T47D (cell line): Measurements from ENCODE around the gene CD200.
"Not testable (repeated sequence)": the region's sequence is repeated elsewhere in the genome, so short reads cannot be mapped to it uniquely, and the experiment has no call there.

Experiments
- DNase-seq, 2 experiments: peaks; one replicate each; pipeline versions ENCODE4 v3.0.0 to v3.0.0-alpha.2; 2011 to 2012; ENCODE audit warnings: low read depth in 1 of 2, low spot score in 1 of 2
- JUND ChIP-seq: IDR thresholded peaks from 2 replicates; pipeline ENCODE4 v1.6.1; 2012; ENCODE audit warnings: low read depth
- in situ Hi-C: cut with HindIII; loops from 2 replicates; pipeline ENCODE4 v1.10.0; 2016; ENCODE audit warnings: low sequenced_read_pairs, low pct_unique_long_range_greater_than_20kb

The CD200 gene

DNA sequence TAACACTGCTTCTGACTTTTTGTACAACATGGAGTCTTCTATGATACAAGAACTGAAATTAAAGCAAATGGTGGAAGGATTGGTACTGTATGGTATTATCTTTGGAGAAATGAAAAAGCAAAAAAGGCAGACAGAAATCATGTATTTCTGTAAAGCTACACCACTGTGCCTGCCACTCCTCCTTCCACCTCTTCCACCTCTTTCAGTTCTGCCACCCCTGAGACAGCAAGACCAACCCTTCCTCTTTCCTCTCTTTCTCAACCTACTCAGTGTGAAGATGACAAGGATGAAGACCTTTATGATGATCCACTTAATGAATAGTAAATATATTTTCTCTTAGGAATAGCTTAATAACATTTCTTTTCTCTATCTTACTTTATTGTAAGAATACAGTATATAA is 57.0 kb downstream of the CD200 start:
- no peak for TF ChIP-seq JUND
- no peak for DNase-seq
- in situ Hi-C loops, result no loop called here

DNA sequence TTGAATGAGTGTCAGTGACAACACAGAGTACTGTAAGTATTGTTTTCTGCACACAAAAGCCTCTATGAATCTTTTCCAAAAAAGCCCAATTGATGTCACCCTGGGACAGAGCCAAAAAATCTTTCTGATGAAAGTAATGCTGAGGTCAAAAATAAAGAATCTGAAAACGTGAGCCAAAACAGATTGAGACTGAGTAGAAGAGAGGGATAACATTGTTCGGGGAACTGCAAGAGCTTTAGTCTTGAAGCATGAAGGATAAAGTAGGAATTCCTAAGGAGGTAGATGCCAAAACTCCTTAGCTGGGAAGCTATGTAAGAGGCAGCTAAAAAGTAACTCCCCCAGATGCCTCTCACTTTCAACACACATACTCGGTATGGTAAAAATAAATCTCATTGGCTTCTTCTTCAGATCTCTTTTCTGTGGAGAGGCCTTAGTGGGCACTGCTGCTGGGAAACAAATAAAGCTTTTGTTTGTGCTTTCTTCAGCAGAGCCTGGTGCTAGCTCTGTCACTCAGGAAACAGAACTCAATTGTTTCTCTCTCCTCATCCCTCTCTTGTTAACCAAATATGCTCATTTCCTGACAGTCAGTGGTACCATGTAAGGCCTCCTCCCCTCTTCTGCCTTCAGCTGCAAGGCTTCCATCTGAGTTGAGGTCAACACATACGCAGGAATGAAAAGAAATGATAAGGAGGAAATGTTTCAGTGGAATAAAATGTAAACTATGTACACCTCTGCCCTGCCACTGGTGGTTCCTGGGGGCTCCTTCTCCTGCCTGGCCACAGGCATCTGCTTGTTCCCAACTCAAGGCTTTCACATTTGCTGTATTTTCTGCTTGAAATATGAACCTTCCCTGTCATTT is 58.1 kb downstream of the CD200 start:
- in situ Hi-C loops, result no loop called here
- no peak for TF ChIP-seq JUND
- no peak for DNase-seq

DNA sequence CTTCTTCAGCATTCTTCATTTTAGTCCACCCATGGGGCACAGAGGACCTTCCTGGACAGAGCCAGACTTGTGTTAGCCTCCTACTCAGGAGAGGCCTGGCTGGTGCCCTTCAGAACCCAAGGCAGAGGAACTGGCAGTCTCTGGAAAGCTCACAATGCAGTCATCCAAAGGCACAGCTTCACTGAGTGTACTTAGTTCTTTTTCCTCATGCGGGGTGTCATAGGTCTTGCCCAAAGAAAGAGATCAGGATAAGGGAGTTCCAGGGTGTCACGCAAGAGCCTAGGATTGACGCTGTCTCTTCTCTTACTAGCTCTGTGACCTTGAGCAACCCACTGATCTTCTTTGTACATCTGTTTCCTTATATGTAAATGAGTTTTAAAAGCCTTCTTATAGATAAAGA is 58.7 kb downstream of the CD200 start:
- DNase-seq, result no peak
- in situ Hi-C loops, result no loop called here
- TF ChIP-seq JUND, result no peak

DNA sequence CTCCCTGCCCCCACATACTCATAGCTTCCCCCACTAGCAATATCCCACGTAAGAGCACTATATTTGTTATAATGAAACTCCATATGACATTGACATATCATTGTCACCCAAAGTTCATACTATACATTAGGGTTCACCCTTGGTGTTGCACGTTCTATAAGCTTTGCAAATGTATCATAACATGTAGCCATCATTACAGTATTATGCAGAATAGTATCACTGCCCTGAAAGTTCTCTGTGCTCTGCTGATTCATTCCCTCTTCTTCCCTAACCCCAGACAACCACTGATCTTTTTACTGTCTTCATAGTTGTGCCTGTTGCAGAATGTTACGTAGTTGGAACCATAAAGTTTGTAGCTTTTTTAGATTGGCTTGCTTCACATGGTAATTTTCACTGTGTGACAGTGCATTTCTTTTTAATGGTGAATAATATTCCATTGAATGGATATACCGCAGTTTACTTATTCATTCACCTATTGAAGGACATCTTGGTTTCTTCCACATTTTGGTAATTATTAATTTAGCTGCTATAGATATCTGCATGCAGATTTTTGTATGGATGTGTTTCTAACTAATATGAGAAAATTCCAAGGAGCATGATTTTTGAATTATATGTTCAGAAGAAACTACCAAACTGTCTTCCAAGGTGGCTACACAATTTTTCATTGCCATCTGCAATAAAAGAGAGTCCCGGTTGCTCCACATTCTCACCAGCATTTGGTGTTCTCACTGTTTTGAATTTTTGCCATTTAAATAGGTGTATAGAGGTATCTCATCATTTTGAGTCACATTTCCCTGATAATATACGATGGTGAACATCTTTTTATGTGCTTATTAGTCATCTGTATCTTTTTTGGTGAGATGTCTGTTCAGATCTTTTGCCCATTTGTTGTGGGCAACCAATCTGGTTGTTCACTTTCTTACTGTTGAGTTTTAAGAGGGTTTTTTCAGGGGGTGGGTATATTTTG is 59.7 kb downstream of the CD200 start:
- TF ChIP-seq JUND, result no peak
- DNase-seq, result no peak
- in situ Hi-C loops, result no loop called here

DNA sequence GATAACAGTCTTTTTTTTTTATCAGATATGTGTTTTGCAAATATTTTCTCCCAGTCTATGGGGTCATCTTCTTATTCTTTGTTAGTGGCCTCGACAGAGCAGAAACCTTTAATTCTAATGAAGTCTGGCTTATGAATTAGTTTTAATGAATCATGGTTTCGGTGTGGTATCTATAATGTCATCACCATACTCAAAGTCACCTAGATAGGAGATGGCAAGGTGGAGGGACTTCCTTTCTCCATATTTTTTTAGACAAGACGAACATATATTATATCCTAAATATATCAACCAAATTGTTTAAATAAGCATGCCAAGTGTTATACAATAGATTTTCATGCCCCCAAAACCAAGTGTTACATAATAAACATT is 60.4 kb downstream of the CD200 start:
- DNase-seq, result no peak
- TF ChIP-seq JUND, result no peak
- in situ Hi-C loops, result no loop called here

DNA sequence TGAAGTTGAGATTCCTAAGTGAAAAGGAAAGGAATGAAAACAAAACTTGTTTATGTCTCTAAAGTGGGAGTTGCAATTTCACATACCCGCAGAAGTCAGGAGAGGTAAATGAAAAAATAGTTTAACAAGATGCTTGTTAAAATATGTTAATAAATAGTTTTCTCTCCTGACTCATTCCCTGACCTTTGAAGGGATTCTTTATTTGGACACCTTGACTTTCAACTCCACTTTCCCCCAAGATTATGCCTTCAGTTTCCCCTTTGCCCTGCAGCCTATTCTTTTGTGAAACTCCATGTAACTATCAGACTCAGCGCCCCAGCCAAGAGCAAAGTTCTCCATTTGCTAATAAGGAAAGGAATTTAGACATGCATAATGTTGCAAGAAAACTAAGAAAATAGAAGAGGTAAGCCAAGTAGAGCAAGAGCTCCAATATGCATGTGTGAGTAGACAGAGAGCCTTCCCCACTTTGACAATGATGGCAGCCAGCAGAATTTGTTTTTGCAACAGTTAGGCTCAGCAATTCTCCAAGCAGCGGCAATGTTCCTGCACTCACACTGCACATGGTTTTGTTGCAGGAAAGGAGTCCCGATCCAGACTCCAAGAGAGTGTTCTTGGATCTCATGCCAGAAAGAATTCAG is 61.2 kb downstream of the CD200 start:
- DNase-seq, result no peak
- in situ Hi-C loops, result no loop called here
- no peak for TF ChIP-seq JUND

DNA sequence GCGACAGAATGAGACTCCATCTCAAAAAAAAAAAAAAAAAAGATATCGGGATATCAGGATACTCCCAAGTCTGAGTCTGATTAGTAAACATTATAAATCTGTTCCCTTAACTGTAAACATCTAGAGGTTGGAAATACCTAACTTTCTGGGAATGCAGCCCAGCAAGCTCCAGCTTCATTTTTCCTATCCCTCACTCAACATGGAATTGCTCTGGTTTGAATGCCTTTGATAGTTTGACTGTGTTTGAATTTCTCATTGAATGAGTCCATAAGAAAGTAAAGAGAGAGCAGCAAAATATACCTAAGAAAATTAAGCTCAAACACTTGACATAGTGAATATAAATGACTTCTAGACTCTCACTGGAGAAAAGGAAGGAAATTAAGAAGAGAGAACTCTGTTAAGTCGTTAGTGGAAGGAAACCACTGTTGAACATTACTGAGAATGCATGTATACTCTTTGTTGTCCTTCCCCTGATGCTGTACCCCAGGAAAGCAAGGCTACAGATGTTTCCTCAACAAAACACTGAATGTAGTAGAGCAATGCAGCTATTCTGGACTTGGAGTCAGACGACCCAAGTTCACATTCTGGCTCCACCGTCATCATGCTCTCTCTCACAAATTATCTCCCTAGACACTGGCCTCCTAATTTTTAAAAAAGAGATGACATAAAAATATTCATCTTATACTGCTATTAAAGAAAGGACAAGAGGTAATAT is 62.4 kb downstream of the CD200 start:
- in situ Hi-C loops, result no loop called here
- DNase-seq, result peak in 1 of 2 experiments; percentile 55
- no peak for TF ChIP-seq JUND

DNA sequence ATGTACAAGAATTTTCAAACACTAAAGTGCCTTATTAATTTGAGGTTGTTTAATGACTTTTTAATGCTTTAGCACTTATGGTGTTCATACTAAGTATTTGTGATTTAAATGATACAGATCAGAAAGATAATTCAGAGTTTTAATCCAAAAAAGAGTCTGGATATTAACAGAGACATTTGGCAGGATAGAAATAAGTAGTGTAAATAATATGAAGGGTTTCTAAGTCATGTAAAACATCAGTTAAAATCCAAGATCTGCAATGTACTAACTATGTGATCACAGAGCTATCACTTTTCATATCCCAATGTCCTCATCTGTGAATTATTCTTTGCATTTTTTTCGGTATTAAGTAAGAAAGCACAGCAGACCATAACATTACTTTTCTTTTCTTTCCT is 62.9 kb downstream of the CD200 start:
- TF ChIP-seq JUND, result no peak
- in situ Hi-C loops, result no loop called here
- no peak for DNase-seq

DNA sequence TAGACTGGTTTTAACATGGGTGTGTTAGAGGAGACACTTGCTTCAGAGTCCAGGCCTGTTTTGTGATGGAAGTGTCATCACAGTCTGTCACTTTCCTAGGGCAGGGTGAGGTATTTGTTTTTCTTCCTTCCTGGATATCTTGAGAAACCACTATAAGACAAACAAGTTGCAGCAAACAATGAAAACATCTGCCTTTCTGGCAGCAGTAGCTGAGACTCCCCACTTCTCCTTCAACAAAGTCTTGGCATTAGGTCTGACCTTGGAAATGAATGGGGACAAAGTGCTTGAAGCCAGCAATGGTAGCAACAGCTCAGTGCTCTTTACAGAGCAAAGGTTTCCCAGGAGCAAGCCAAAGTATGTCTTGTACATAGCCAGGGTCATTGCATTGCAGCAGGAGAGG is 64.6 kb downstream of the CD200 start:
- in situ Hi-C loops, result no loop called here
- DNase-seq, result no peak
- no peak for TF ChIP-seq JUND

DNA sequence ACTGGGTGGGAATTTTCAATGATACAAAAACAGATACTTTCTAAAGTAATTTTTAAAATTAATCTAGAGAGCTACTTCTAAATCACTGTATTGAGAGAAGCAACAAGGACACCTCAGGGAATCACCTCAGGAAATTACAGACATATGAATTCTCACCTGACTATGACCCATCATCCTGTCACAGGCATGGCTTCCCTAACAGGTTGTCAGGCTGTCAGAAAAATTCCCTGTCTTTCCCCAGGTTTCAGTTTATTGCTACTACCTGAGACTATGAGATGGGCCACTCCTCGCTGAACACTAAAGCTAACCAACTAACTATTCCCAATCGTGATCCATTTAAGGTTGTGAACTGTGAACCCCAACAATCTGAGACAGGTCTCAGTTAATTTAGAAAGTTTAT is 66.1 kb downstream of the CD200 start:
- no peak for DNase-seq
- in situ Hi-C loops, result no loop called here
- no peak for TF ChIP-seq JUND

DNA sequence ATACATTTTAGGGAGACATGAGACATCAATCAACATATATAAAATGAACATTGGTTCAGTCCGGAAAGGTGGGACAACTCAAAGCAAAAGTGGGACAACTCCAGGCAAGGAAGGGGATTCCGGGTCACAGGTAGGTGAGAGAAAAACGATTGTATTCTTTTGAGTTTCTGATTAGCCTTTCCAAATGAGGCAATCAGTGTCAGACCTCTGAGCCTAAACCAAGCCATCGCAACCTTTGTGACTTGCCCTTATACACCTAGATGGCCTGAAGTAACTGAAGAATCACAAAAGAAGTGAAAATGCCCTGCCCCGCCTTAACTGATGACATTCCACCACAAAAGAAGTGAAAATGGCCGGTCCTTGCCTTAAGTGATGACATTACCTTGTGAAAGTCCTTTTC is 66.6 kb downstream of the CD200 start:
- in situ Hi-C loops, result not testable (repeated sequence)

DNA sequence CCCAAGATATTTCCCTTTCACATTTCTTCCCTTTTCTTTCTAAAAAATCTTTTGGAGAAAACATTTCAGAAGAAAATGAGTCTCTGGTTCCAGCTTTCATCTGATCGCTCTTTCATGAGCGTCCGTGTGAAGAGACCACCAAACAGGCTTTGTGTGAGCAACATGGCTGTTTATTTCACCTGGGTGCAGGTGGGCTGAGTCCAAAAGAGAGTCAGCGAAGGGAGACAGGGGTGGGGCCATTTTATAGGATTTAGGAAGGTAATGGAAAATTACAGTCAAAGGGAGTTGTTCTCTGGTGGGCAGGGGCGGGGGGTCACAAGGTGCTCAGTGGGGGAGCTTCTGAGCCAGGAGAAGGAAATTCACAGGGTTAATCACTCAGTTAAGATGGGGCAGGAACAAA is 67.4 kb downstream of the CD200 start:
- DNase-seq, in situ Hi-C loops: not testable (repeated sequence)

More for the DNA sequence above, 66.6 kb downstream of the CD200 start:
- not testable (repeated sequence) for DNase-seq
